Measurements from ENCODE around the gene FRMD4A. TPM values are rescaled to one million over a fixed set of nuclear protein-coding genes. Genes with fewer than 3 reads are reported as not detected.
"Not testable (repeated sequence)": the region's sequence is repeated elsewhere in the genome, so short reads cannot be mapped to it uniquely, and the experiment has no call there.

FRMD4A gene
- total RNA-seq, 1 donor from 2014 or later: 33.3 TPM

GRCh38 chr10:13716081-13717071, 614.3 kb downstream of the FRMD4A start:
- peak; percentile 41 for DNase-seq

- not testable (repeated sequence) for DNase-seq
These were observed 615.1 kb downstream of the FRMD4A start for GRCh38 chr10:13715596-13715995.

- no peak for DNase-seq
These were observed 615.6 kb downstream of the FRMD4A start for GRCh38 chr10:13715100-13715499.

GRCh38 chr10:13712837-13713581, 617.7 kb downstream of the FRMD4A start:
- DNase-seq: peak; percentile 52

- no peak for DNase-seq
These were observed 618.3 kb downstream of the FRMD4A start for GRCh38 chr10:13712476-13712836.

- no peak for DNase-seq
These were observed 619.4 kb downstream of the FRMD4A start for GRCh38 chr10:13711291-13711690.

GRCh38 chr10:13709931-13710650, 620.6 kb downstream of the FRMD4A start:
- DNase-seq: peak; percentile 25

GRCh38 chr10:13708256-13708990, 622.3 kb downstream of the FRMD4A start:
- no peak for DNase-seq

- DNase-seq: peak; percentile 94
These were observed 623.4 kb downstream of the FRMD4A start for GRCh38 chr10:13707156-13707881.

GRCh38 chr10:13706604-13707003, 624.1 kb downstream of the FRMD4A start:
- DNase-seq: no peak

GRCh38 chr10:13706175-13706574, 624.5 kb downstream of the FRMD4A start:
- DNase-seq: no peak

- no peak for DNase-seq
These were observed 625.1 kb downstream of the FRMD4A start for GRCh38 chr10:13705526-13706174.

- no peak for DNase-seq
These were observed 625.8 kb downstream of the FRMD4A start for GRCh38 chr10:13704964-13705363.

GRCh38 chr10:13703997-13704536, 626.7 kb downstream of the FRMD4A start:
- no peak for DNase-seq

GRCh38 chr10:13703101-13703818, 627.5 kb downstream of the FRMD4A start:
- no peak for DNase-seq

GRCh38 chr10:13701157-13701919, 629.4 kb downstream of the FRMD4A start:
- DNase-seq: no peak

GRCh38 chr10:13700473-13701144, 630.1 kb downstream of the FRMD4A start:
- DNase-seq: no peak

GRCh38 chr10:13699216-13699615, 631.5 kb downstream of the FRMD4A start:
- DNase-seq: no peak

All from skin of body (tissue), 2 donors.